HG02884 (cell line): ENCODE measurements around the gene NNMT.

Experiments used
- ATAC-seq: cut with Tn5 transposase; IDR thresholded peaks from one replicate; pipeline ENCODE4 v1.9.1; 2021; ENCODE audit warnings: mild to moderate bottlenecking, moderate library complexity; ENCODE audit not compliant: unreplicated experiment

The NNMT gene

GRCh38 chr11:114343493-114343892 lies 47.3 kb downstream of the NNMT start:
- ATAC-seq, result no peak

GRCh38 chr11:114344494-114344893 lies 48.3 kb downstream of the NNMT start:
- ATAC-seq, result no peak

GRCh38 chr11:114345575-114346222 lies 49.5 kb downstream of the NNMT start:
- ATAC-seq, result no peak

GRCh38 chr11:114346709-114347141 lies 50.5 kb downstream of the NNMT start:
- no peak for ATAC-seq

GRCh38 chr11:114348200-114349191 lies 52.3 kb downstream of the NNMT start:
- ATAC-seq, result no peak

GRCh38 chr11:114350022-114350421 lies 53.8 kb downstream of the NNMT start:
- ATAC-seq, result no peak

GRCh38 chr11:114353443-114353842 lies 57.2 kb downstream of the NNMT start:
- no peak for ATAC-seq

GRCh38 chr11:114354076-114354475 lies 57.9 kb downstream of the NNMT start:
- no peak for ATAC-seq

- no peak for ATAC-seq
Measured at GRCh38 chr11:114358716-114359115, 62.5 kb downstream of the NNMT start.

GRCh38 chr11:114359342-114359741 lies 63.1 kb downstream of the NNMT start:
- no peak for ATAC-seq

GRCh38 chr11:114362326-114362725 lies 66.1 kb downstream of the NNMT start:
- no peak for ATAC-seq

- no peak for ATAC-seq
Measured at GRCh38 chr11:114362958-114363357, 66.8 kb downstream of the NNMT start.
